ENCODE measurements around the gene LRRC47. TPM values are rescaled to one million over a fixed set of nuclear protein-coding genes. Genes with fewer than 3 reads are reported as not detected.

LRRC47 gene
- total RNA-seq, 6 experiments from 2014 or later = 39.1 to 51.0 (median 45.2) TPM

GRCh38 chr1:3770047-3770765 is 26.1 kb downstream of the LRRC47 start:
- Mint-ChIP-seq H3K4me1 (ENCODE audit: low read depth) (peaks cover 4% of the 10 kb centered on the region; the same call in 1 of the 2 replicates), H3K4me3 (no peak overlapping the region), H3K36me3 (ENCODE audit: low read depth) (no peaks in the 10 kb centered on the region), H3K27me3 (ENCODE audit: insufficient read depth) (peaks cover 32% of the 10 kb centered on the region), H3K9me3 (no peaks in the 10 kb centered on the region), H3K27ac (no peak overlapping the region)
- no peak for TF ChIP-seq CTCF (IDR thresholded peaks at IDR 0.05)
- DNase-seq = no peak

- no peak for DNase-seq
- Mint-ChIP-seq H3K9me3 (no peaks in the 10 kb centered on the region), H3K27ac (no peak overlapping the region), H3K36me3 (ENCODE audit: low read depth) (no peaks in the 10 kb centered on the region), H3K4me3 (no peak overlapping the region), H3K27me3 (ENCODE audit: insufficient read depth) (peaks cover 39% of the 10 kb centered on the region), H3K4me1 (ENCODE audit: low read depth) (no peaks in the 10 kb centered on the region)
- TF ChIP-seq CTCF (IDR thresholded peaks at IDR 0.05) = no peak
Observed at GRCh38 chr1:3768811-3769390, 27.4 kb downstream of the LRRC47 start.

GRCh38 chr1:3767328-3767925 is 28.9 kb downstream of the LRRC47 start:
- Mint-ChIP-seq H3K4me3 (no peak overlapping the region), H3K9me3 (no peaks in the 10 kb centered on the region), H3K27ac (no peak overlapping the region), H3K36me3 (ENCODE audit: low read depth) (no peaks in the 10 kb centered on the region), H3K27me3 (ENCODE audit: insufficient read depth) (peaks cover 43% of the 10 kb centered on the region), H3K4me1 (ENCODE audit: low read depth) (no peaks in the 10 kb centered on the region)
- DNase-seq = no peak
- TF ChIP-seq CTCF (IDR thresholded peaks at IDR 0.05) = no peak

- Mint-ChIP-seq H3K27me3 (ENCODE audit: insufficient read depth) (peaks cover 27% of the 10 kb centered on the region), H3K9me3 (peaks cover 7% of the 10 kb centered on the region), H3K36me3 (ENCODE audit: low read depth) (peaks cover 9% of the 10 kb centered on the region; the same call in 1 of the 2 replicates), H3K4me1 (ENCODE audit: low read depth) (no peaks in the 10 kb centered on the region; the same call in 1 of the 2 replicates), H3K4me3 (no peak overlapping the region), H3K27ac (no peak overlapping the region)
- TF ChIP-seq CTCF (IDR thresholded peaks at IDR 0.05) = no peak
- DNase-seq = no peak
Observed at GRCh38 chr1:3763351-3764125, 32.8 kb downstream of the LRRC47 start.

GRCh38 chr1:3762873-3763228 is 33.4 kb downstream of the LRRC47 start:
- H3K27me3 Mint-ChIP-seq (ENCODE audit: insufficient read depth) = peaks cover 28% of the 10 kb centered on the region
- no peak for TF ChIP-seq CTCF (IDR thresholded peaks at IDR 0.05)
- peaks cover 7% of the 10 kb centered on the region for H3K9me3 Mint-ChIP-seq
- no peak overlapping the region for H3K27ac Mint-ChIP-seq
- H3K4me1 Mint-ChIP-seq (ENCODE audit: low read depth) = no peaks in the 10 kb centered on the region; the same call in 1 of the 2 replicates
- DNase-seq = no peak
- peaks cover 9% of the 10 kb centered on the region; the same call in 1 of the 2 replicates for H3K36me3 Mint-ChIP-seq (ENCODE audit: low read depth)
- H3K4me3 Mint-ChIP-seq = no peak overlapping the region
